NK-92 (cell line): ENCODE results near the gene XRCC5.

Experiments
- DNase-seq: peaks from one replicate; lab custom pipeline; 2025; ENCODE audit not compliant: unreplicated experiment; lab: John Stamatoyannopoulos, UW

Gene XRCC5

GRCh38 chr2:216084547-216084946 lies 24.6 kb upstream of the XRCC5 start:
- no peak for DNase-seq

- no peak for DNase-seq
Observed at GRCh38 chr2:216086207-216086893, 22.8 kb upstream of the XRCC5 start.

- DNase-seq, result no peak
Observed at GRCh38 chr2:216090369-216090786, 18.8 kb upstream of the XRCC5 start.

GRCh38 chr2:216092646-216093045 lies 16.5 kb upstream of the XRCC5 start:
- no peak for DNase-seq

GRCh38 chr2:216094701-216095100 lies 14.4 kb upstream of the XRCC5 start:
- no peak for DNase-seq

GRCh38 chr2:216098421-216099334 lies 10.5 kb upstream of the XRCC5 start:
- DNase-seq, result no peak

GRCh38 chr2:216101109-216101508 lies 8.0 kb upstream of the XRCC5 start:
- DNase-seq, result no peak

GRCh38 chr2:216103213-216103612 lies 5.9 kb upstream of the XRCC5 start:
- DNase-seq, result no peak

- DNase-seq, result no peak
Observed at GRCh38 chr2:216104691-216105090, 4.5 kb upstream of the XRCC5 start.

- no peak for DNase-seq
Observed at GRCh38 chr2:216107320-216107719, 1.8 kb upstream of the XRCC5 start.

- no peak for DNase-seq
Observed at GRCh38 chr2:216107760-216108159, 1.4 kb upstream of the XRCC5 start.

- no peak for DNase-seq
Observed at GRCh38 chr2:216108310-216108966, 710 bp upstream of the XRCC5 start.

- no peak for DNase-seq
Observed at GRCh38 chr2:216109962-216110614, 940 bp downstream of the XRCC5 start.

- DNase-seq, result no peak
Observed at GRCh38 chr2:216110620-216111019, 1.5 kb downstream of the XRCC5 start.

- DNase-seq, result no peak
Observed at GRCh38 chr2:216111122-216111521, 2.0 kb downstream of the XRCC5 start.

GRCh38 chr2:216112926-216113325 lies 3.8 kb downstream of the XRCC5 start:
- DNase-seq, result no peak

- no peak for DNase-seq
Observed at GRCh38 chr2:216113572-216113971, 4.4 kb downstream of the XRCC5 start.

- no peak for DNase-seq
Observed at GRCh38 chr2:216114382-216114713, 5.2 kb downstream of the XRCC5 start.

- DNase-seq, result peak; percentile 83
Observed at GRCh38 chr2:216114714-216115531, 5.8 kb downstream of the XRCC5 start.

- DNase-seq, result no peak
Observed at GRCh38 chr2:216116418-216116817, 7.3 kb downstream of the XRCC5 start.
